Panc1 (cell line): ENCODE data around the gene BTBD17. TPM values are rescaled to one million over a fixed set of nuclear protein-coding genes. Genes with fewer than 3 reads are reported as not detected.
A peak's percentile ranks its signal among the peaks of the same experiment; 100 is the strongest.

ENCODE experiments used
- ATAC-seq: fragments of 200-7000 bp; cut with Tn5 transposase; 2 replicates; pipeline ENCODE4 v1.9.1; 2020; ENCODE audit warnings: mild to moderate bottlenecking, moderate library complexity
- BruUV-seq: library from RNA; stranded (reverse); fragments of 400-500 nt; replicated peaks from 2 replicates; lab custom pipeline; 2021; lab: Mats Ljungman, UMichigan
- CTCF ChIA-PET: fragments of 300-600 bp; sonication (Branson Sonifier 250); formaldehyde crosslinking; loops from one replicate; lab custom pipeline; 2022; ENCODE audit warnings: antibody characterized with exemption; lab: Charles Lee
- POLR2A ChIA-PET: fragments of 300-600 bp; sonication (Branson Sonifier 250); formaldehyde crosslinking; loops from one replicate; lab custom pipeline; 2022; ENCODE audit warnings: antibody characterized with exemption; lab: Charles Lee
- DNase-seq: peaks from one replicate; pipeline ENCODE4 v3.0.0-alpha.2; 2010; ENCODE audit warnings: low read depth, low spot score
- H3K27ac ChIP-seq: 2 replicates; pipeline ENCODE4 v1.5.1; 2011; ENCODE audit warnings: mild to moderate bottlenecking, low read length, inconsistent platforms
- H3K27me3 ChIP-seq: fragments of 200-500 bp; sonication (Bioruptor generic); 2 replicates; pipeline ENCODE4 v1.6.0; 2014; ENCODE audit warnings: low read length, inconsistent platforms; ENCODE audit not compliant: control insufficient read depth, insufficient read depth
- H3K36me3 ChIP-seq: fragments of 200-500 bp; sonication (Bioruptor generic); 2 replicates; pipeline ENCODE4 v1.5.1; 2014; ENCODE audit warnings: inconsistent platforms, mild to moderate bottlenecking, low read length, moderate library complexity; ENCODE audit not compliant: control insufficient read depth, insufficient read depth
- H3K4me1 ChIP-seq: 2 replicates; pipeline ENCODE4 v1.5.1; 2011; ENCODE audit warnings: inconsistent platforms, mild to moderate bottlenecking, low read length, moderate library complexity; ENCODE audit not compliant: control insufficient read depth, insufficient read depth
- H3K4me3 ChIP-seq, 2 experiments: 2 replicates each; pipeline ENCODE4 v1.5.1; 2011 to 2012; ENCODE audit warnings: low read depth in 2 of 2, low read length in 2 of 2, mild to moderate bottlenecking in 2 of 2, inconsistent platforms in 1 of 2, moderate library complexity in 1 of 2
- H3K9me3 ChIP-seq: fragments of 200-500 bp; sonication (Bioruptor generic); 2 replicates; pipeline ENCODE4 v1.5.1; 2014; ENCODE audit warnings: low read depth, mild to moderate bottlenecking, inconsistent platforms, low read length, moderate library complexity; ENCODE audit not compliant: control insufficient read depth, insufficient read depth
- POLR2AphosphoS5 ChIP-seq: IDR thresholded peaks from 2 replicates; pipeline ENCODE4 v1.6.1; 2012; ENCODE audit warnings: mild to moderate bottlenecking, low read depth, low read length, moderate library complexity
- REST ChIP-seq, 2 experiments: IDR thresholded peaks; 2 replicates each; pipeline ENCODE4 v1.6.1; 2011 to 2012; ENCODE audit warnings: low read depth in 2 of 2, control low read depth in 1 of 2, low read length in 1 of 2, mild to moderate bottlenecking in 1 of 2, moderate library complexity in 1 of 2; ENCODE audit not compliant: insufficient read depth in 1 of 2
- SIN3A ChIP-seq: IDR thresholded peaks from 2 replicates; pipeline ENCODE4 v1.6.1; 2012; ENCODE audit warnings: low read depth, mild to moderate bottlenecking, low read length, moderate library complexity, borderline replicate concordance; ENCODE audit not compliant: insufficient read depth
- TCF7L2 ChIP-seq: IDR thresholded peaks from 2 replicates; pipeline ENCODE4 v1.6.1; 2011; ENCODE audit warnings: mild to moderate bottlenecking, low read depth, low read length, inconsistent platforms
- in situ Hi-C: cut with HindIII; loops from 2 replicates; pipeline ENCODE4 v1.10.0; 2016; ENCODE audit warnings: low sequenced_read_pairs, low pct_unique_long_range_greater_than_20kb
- intact Hi-C: fragments of 100-400 bp; cut with micrococcal nuclease; formaldehyde crosslinking; loops from one replicate; pipeline ENCODE4 v1.10.0; 2022; ENCODE audit not compliant: unreplicated experiment
- total RNA-seq: library from RNA; stranded (reverse); gene quantifications from one replicate; pipeline ENCODE4 v1.2.1, GENCODE V29; 2021; ENCODE audit not compliant: unreplicated experiment
- TF ChIP-seq, protein P1 (sequence below): fragments of 450-650 bp; IDR thresholded peaks from 2 replicates; pipeline ENCODE4 v1.5.1; 2017; ENCODE audit warnings: mild to moderate bottlenecking

The BTBD17 gene
- total RNA-seq, 1 experiment from 2014 or later = not detected

DNA sequence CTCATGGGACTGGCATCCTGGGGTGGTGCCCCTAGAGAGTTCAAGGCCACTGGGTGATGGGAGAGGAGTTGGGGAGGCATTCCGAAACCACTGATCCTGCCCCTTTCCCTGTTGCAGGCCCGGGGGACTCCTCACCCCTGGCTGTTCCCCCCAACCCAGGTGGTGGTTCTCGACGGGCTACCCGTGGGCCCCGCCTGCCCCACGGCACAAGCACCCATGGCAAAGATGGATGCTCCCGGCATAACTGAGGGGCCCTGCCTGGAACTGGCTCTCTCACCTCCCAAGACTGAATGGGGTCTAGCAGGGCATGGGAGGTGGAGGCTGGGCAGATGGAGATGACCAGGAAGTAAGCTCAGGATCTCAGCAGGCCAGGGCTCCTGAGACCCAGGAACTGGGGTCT is 6.6 kb downstream of the BTBD17 start:
- H3K27me3 ChIP-seq = peaks cover 11% of the 10 kb centered on the region
- TF ChIP-seq REST (IDR thresholded peaks at IDR 0.05; ENCODE audit: insufficient read depth in 1 of 2, low read depth in 2 of 2, low read length in 1 of 2) (no peak), TCF7L2 (no peak), POLR2AphosphoS5 (no peak), SIN3A (no peak)
- TF ChIP-seq, protein P1, sequence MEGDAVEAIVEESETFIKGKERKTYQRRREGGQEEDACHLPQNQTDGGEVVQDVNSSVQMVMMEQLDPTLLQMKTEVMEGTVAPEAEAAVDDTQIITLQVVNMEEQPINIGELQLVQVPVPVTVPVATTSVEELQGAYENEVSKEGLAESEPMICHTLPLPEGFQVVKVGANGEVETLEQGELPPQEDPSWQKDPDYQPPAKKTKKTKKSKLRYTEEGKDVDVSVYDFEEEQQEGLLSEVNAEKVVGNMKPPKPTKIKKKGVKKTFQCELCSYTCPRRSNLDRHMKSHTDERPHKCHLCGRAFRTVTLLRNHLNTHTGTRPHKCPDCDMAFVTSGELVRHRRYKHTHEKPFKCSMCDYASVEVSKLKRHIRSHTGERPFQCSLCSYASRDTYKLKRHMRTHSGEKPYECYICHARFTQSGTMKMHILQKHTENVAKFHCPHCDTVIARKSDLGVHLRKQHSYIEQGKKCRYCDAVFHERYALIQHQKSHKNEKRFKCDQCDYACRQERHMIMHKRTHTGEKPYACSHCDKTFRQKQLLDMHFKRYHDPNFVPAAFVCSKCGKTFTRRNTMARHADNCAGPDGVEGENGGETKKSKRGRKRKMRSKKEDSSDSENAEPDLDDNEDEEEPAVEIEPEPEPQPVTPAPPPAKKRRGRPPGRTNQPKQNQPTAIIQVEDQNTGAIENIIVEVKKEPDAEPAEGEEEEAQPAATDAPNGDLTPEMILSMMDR = no peak
- H3K4me3 ChIP-seq = no peak overlapping the region
- no peaks in the 10 kb centered on the region for H3K36me3 ChIP-seq
- POLR2A ChIA-PET = interaction anchor here (0.6 kb wide), 1 partner anchor 137 kb away, joined by 5 read pairs; no protein-coding TSS in a partner anchor
- intact Hi-C loops = no loop called here
- no peak overlapping the region for H3K27ac ChIP-seq
- no TSS peak for BruUV-seq
- in situ Hi-C loops = no loop called here
- CTCF ChIA-PET = no interaction called here
- H3K4me1 ChIP-seq = no peaks in the 10 kb centered on the region; the same call in 1 of the 2 replicates
- no peak for DNase-seq
- no peaks in the 10 kb centered on the region for H3K9me3 ChIP-seq
- no peak for ATAC-seq

DNA sequence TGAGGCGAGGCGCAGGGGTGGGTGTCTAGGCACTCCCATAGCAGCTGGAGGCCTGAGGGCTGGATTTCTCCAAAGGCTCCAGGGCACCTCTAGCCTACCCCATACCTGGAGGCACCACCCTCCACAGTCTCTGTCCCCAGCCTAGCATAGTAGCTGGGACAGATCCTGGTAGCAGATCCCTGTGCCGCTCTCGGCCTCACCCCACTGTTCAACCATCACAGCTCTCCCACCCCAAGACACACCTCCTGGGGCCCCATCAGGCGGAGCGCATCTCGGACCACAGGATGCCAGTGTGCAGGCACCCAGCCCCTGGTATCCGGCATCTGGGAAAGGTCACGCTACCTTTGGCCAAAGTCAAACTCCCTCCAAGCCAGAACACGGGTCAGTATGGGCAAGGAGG is 7.1 kb downstream of the BTBD17 start:
- H3K4me1 ChIP-seq = no peaks in the 10 kb centered on the region; the same call in 1 of the 2 replicates
- no peak overlapping the region for H3K27ac ChIP-seq
- ATAC-seq (peak; percentile 41), DNase-seq (no peak)
- H3K9me3 ChIP-seq = no peaks in the 10 kb centered on the region
- no peaks in the 10 kb centered on the region for H3K36me3 ChIP-seq
- in situ Hi-C loops = no loop called here
- intact Hi-C loops = loop anchor here (5.0 kb wide), 1 partner anchor 47 kb away; no protein-coding TSS in a partner anchor
- no TSS peak for BruUV-seq
- TF ChIP-seq POLR2AphosphoS5 = no peak
- TF ChIP-seq SIN3A = no peak
- TF ChIP-seq REST (IDR thresholded peaks at IDR 0.05; ENCODE audit: insufficient read depth in 1 of 2, low read depth in 2 of 2, low read length in 1 of 2) = no peak
- TF ChIP-seq TCF7L2 = no peak
- TF ChIP-seq, protein P1 = no peak
- ChIA-PET CTCF (no interaction called here), POLR2A (interaction anchor here (0.6 kb wide), 1 partner anchor 136 kb away, joined by 5 read pairs; no protein-coding TSS in a partner anchor)
- H3K27me3 ChIP-seq = peaks cover 11% of the 10 kb centered on the region
- H3K4me3 ChIP-seq = no peak overlapping the region
